Neural cell (in vitro differentiated cells): Measurements from ENCODE around the gene PRKG1. TPM values are rescaled to one million over a fixed set of nuclear protein-coding genes. Genes with fewer than 3 reads are reported as not detected.

ENCODE experiments used
- H2AFZ ChIP-seq: fragments of 200-600, 300-800 bp; sonication (generic), shearing (Covaris generic); 2 replicates; pipeline ENCODE4 v1.6.0; 2014; ENCODE audit warnings: low read depth, mild to moderate bottlenecking, antibody characterized with exemption, low read length, moderate library complexity
- H3F3A ChIP-seq: fragments of 200-600 bp; shearing (Covaris generic); 2 replicates; pipeline ENCODE4 v1.6.1; 2016; ENCODE audit warnings: mild to moderate bottlenecking, moderate library complexity, mixed read lengths, antibody characterized with exemption, low read length; ENCODE audit not compliant: insufficient read depth, poor library complexity, severe bottlenecking
- H3K27ac ChIP-seq: fragments of 200-600, 300-800 bp; sonication (generic), shearing (Covaris generic); 2 replicates; pipeline ENCODE4 v1.5.1; 2014; ENCODE audit warnings: mild to moderate bottlenecking, low read length, moderate library complexity
- H3K27me3 ChIP-seq: fragments of 300-800, 200-600 bp; sonication (generic), shearing (Covaris generic); 2 replicates; pipeline ENCODE4 v1.6.0; 2014; ENCODE audit warnings: mild to moderate bottlenecking, low read depth, low read length, moderate library complexity; ENCODE audit not compliant: insufficient read depth
- H3K36me3 ChIP-seq: fragments of 300-800, 200-600 bp; sonication (generic), shearing (Covaris generic); 2 replicates; pipeline ENCODE4 v1.5.1; 2014; ENCODE audit warnings: mild to moderate bottlenecking, antibody characterized with exemption, low read length, moderate library complexity; ENCODE audit not compliant: insufficient read depth
- H3K4me2 ChIP-seq: fragments of 300-800, 200-600 bp; sonication (generic), shearing (Covaris generic); 2 replicates; pipeline ENCODE4 v1.6.0; 2014; ENCODE audit warnings: mild to moderate bottlenecking, low read length
- H3K4me3 ChIP-seq: fragments of 300-800, 200-600 bp; sonication (generic), shearing (Covaris generic); 2 replicates; pipeline ENCODE4 v1.5.1; 2014; ENCODE audit warnings: mild to moderate bottlenecking, low read length, moderate library complexity
- H3K79me2 ChIP-seq: fragments of 200-600 bp; shearing (Covaris generic); replicated peaks from 2 replicates; pipeline ENCODE4 v1.6.0; 2014; ENCODE audit warnings: mild to moderate bottlenecking, low read length, moderate library complexity; ENCODE audit not compliant: insufficient read depth
- H3K9ac ChIP-seq: fragments of 300-800, 200-600 bp; sonication (generic), shearing (Covaris generic); 2 replicates; pipeline ENCODE4 v1.6.1; 2016; ENCODE audit warnings: mild to moderate bottlenecking, low read length, mixed read lengths
- H3K9me2 ChIP-seq: fragments of 200-600 bp; shearing (Covaris generic); 2 replicates; pipeline ENCODE4 v1.6.1; 2016; ENCODE audit warnings: mild to moderate bottlenecking, low read length, mixed read lengths; ENCODE audit not compliant: insufficient read depth
- H3K9me3 ChIP-seq: fragments of 200-600, 300-800 bp; sonication (generic), shearing (Covaris generic); 2 replicates; pipeline ENCODE4 v1.6.1; 2016; ENCODE audit warnings: mild to moderate bottlenecking, mixed run types, low read length, moderate library complexity, mixed read lengths
- H4K20me1 ChIP-seq: fragments of 200-600 bp; shearing (Covaris generic); 2 replicates; pipeline ENCODE4 v1.6.1; 2016; ENCODE audit warnings: mild to moderate bottlenecking, mixed run types; ENCODE audit not compliant: insufficient read depth
- EP300 ChIP-seq: fragments of 450-650 bp; conservative IDR thresholded peaks from 2 replicates; pipeline ENCODE4 v1.6.1; 2014; ENCODE audit warnings: antibody characterized with exemption, mild to moderate bottlenecking, moderate library complexity; ENCODE audit not compliant: poor library complexity, severe bottlenecking
- EZH2 ChIP-seq: fragments of 200-600, 300-800 bp; shearing (Covaris generic), sonication (generic); IDR thresholded peaks from 2 replicates; pipeline ENCODE4 v1.6.1; 2014; ENCODE audit warnings: antibody characterized with exemption, low read length, borderline replicate concordance, mild to moderate bottlenecking; ENCODE audit not compliant: insufficient read depth, poor library complexity, severe bottlenecking
- MXI1 ChIP-seq: fragments of 450-650 bp; conservative IDR thresholded peaks from 2 replicates; pipeline ENCODE4 v1.6.1; 2014; ENCODE audit warnings: antibody characterized with exemption, mild to moderate bottlenecking; ENCODE audit not compliant: poor library complexity, severe bottlenecking
- POLR2AphosphoS5 ChIP-seq: IDR thresholded peaks from 2 replicates; pipeline ENCODE4 v1.6.1; 2012
- RAD21 ChIP-seq: fragments of 450-650 bp; conservative IDR thresholded peaks from 2 replicates; pipeline ENCODE4 v1.6.1; 2014; ENCODE audit warnings: antibody characterized with exemption, mild to moderate bottlenecking, moderate library complexity
- SMC3 ChIP-seq: fragments of 450-650 bp; conservative IDR thresholded peaks from 2 replicates; pipeline ENCODE4 v1.6.1; 2014; ENCODE audit warnings: antibody characterized with exemption, mild to moderate bottlenecking, moderate library complexity; ENCODE audit not compliant: poor library complexity
- TAF1 ChIP-seq: IDR thresholded peaks from 2 replicates; pipeline ENCODE4 v1.6.1; 2012; ENCODE audit warnings: low read depth
- polyA plus RNA-seq: library from polyadenylated mRNA; depleted of rRNA; stranded (reverse); fragments of >200 nt; gene quantifications from 2 replicates; pipeline ENCODE4 v1.2.3, GENCODE V29; 2014
- TF ChIP-seq, protein P1 (sequence below): IDR thresholded peaks from 2 replicates; pipeline ENCODE4 v1.6.1; 2012; ENCODE audit warnings: borderline replicate concordance
- TF ChIP-seq, protein P2 (sequence below): fragments of 450-650 bp; IDR thresholded peaks from 2 replicates; pipeline ENCODE4 v1.5.1; 2014; ENCODE audit warnings: antibody characterized with exemption, mild to moderate bottlenecking, moderate library complexity; ENCODE audit not compliant: poor library complexity, severe bottlenecking

The PRKG1 gene
- polyA plus RNA-seq, 1 donor from 2014 or later = 2.2 TPM

DNA sequence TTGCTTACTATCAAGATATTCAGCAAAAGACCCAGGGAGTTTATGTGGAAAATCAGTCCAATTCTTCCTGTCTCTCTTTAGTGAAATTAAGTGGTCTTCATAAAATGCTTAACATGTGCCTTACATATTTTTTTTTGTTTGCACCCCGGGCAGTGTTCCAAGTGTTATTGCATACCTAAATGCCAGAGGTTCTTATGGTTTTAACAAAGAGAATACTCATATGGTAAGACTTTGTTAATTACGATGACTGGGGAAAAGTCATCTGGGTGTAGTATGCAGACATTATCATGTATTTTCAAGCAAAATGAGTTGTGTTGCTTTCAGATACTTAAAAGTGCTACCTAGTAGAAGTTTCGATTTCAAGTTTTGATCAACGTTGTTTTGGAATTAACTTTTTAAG lies 82.6 kb downstream of the PRKG1 start:
- Histone ChIP-seq H3K27me3 (no peaks in the 10 kb centered on the region), H3K9me3 (no peaks in the 10 kb centered on the region), H3K9me2 (no peaks in the 10 kb centered on the region), H3K9ac (no peak overlapping the region), H3K27ac (no peak overlapping the region), H3K4me3 (no peak overlapping the region), H3K4me2 (no peak overlapping the region), H3K36me3 (no peaks in the 10 kb centered on the region), H2AFZ (no peak overlapping the region), H3F3A (no peaks in the 10 kb centered on the region), H4K20me1 (no peaks in the 10 kb centered on the region), H3K79me2 (no peaks in the 10 kb centered on the region)
- TF ChIP-seq POLR2AphosphoS5 = no peak
- no peak for TF ChIP-seq SMC3
- TF ChIP-seq, protein P1, sequence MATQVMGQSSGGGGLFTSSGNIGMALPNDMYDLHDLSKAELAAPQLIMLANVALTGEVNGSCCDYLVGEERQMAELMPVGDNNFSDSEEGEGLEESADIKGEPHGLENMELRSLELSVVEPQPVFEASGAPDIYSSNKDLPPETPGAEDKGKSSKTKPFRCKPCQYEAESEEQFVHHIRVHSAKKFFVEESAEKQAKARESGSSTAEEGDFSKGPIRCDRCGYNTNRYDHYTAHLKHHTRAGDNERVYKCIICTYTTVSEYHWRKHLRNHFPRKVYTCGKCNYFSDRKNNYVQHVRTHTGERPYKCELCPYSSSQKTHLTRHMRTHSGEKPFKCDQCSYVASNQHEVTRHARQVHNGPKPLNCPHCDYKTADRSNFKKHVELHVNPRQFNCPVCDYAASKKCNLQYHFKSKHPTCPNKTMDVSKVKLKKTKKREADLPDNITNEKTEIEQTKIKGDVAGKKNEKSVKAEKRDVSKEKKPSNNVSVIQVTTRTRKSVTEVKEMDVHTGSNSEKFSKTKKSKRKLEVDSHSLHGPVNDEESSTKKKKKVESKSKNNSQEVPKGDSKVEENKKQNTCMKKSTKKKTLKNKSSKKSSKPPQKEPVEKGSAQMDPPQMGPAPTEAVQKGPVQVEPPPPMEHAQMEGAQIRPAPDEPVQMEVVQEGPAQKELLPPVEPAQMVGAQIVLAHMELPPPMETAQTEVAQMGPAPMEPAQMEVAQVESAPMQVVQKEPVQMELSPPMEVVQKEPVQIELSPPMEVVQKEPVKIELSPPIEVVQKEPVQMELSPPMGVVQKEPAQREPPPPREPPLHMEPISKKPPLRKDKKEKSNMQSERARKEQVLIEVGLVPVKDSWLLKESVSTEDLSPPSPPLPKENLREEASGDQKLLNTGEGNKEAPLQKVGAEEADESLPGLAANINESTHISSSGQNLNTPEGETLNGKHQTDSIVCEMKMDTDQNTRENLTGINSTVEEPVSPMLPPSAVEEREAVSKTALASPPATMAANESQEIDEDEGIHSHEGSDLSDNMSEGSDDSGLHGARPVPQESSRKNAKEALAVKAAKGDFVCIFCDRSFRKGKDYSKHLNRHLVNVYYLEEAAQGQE = no peak
- no peak for TF ChIP-seq EZH2
- TF ChIP-seq RAD21 = no peak
- TF ChIP-seq TAF1 = no peak
- no peak for TF ChIP-seq EP300
- no peak for TF ChIP-seq MXI1
- TF ChIP-seq, protein P2, sequence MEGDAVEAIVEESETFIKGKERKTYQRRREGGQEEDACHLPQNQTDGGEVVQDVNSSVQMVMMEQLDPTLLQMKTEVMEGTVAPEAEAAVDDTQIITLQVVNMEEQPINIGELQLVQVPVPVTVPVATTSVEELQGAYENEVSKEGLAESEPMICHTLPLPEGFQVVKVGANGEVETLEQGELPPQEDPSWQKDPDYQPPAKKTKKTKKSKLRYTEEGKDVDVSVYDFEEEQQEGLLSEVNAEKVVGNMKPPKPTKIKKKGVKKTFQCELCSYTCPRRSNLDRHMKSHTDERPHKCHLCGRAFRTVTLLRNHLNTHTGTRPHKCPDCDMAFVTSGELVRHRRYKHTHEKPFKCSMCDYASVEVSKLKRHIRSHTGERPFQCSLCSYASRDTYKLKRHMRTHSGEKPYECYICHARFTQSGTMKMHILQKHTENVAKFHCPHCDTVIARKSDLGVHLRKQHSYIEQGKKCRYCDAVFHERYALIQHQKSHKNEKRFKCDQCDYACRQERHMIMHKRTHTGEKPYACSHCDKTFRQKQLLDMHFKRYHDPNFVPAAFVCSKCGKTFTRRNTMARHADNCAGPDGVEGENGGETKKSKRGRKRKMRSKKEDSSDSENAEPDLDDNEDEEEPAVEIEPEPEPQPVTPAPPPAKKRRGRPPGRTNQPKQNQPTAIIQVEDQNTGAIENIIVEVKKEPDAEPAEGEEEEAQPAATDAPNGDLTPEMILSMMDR = no peak

DNA sequence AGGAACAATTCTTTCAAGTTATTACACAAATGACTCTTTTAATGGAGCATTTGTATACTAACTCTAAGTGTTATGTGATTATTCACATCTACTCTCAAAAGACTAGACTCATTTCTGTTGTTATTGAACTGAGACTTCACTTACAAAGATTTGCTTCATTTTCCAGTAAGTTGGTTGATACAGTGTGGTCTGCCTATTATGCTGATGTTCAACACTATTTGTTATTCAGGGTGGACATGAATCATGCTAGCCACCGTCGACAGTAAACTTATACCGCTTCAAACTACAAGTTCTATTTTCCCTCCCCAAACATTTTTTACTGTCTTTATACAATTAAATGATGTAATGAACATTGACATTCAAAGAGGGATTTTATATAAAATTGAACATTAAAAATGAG lies 84.5 kb downstream of the PRKG1 start:
- H4K20me1 ChIP-seq = no peaks in the 10 kb centered on the region
- no peak overlapping the region for H3K27ac ChIP-seq
- H3K4me3 ChIP-seq = no peak overlapping the region
- no peaks in the 10 kb centered on the region for H3K9me3 ChIP-seq
- no peaks in the 10 kb centered on the region for H3K9me2 ChIP-seq
- no peak overlapping the region for H3K4me2 ChIP-seq
- no peaks in the 10 kb centered on the region for H3F3A ChIP-seq
- no peaks in the 10 kb centered on the region for H3K27me3 ChIP-seq
- no peak for TF ChIP-seq TAF1
- TF ChIP-seq EP300 = no peak
- TF ChIP-seq POLR2AphosphoS5 = no peak
- no peak for TF ChIP-seq MXI1
- TF ChIP-seq, protein P1 = no peak
- TF ChIP-seq RAD21 = no peak
- TF ChIP-seq, protein P2 = no peak
- no peak for TF ChIP-seq EZH2
- no peak for TF ChIP-seq SMC3
- H3K36me3 ChIP-seq = no peaks in the 10 kb centered on the region
- no peak overlapping the region for H2AFZ ChIP-seq
- no peaks in the 10 kb centered on the region for H3K79me2 ChIP-seq
- H3K9ac ChIP-seq = no peak overlapping the region
